Skeletal muscle tissue (tissue), 4 donors: Measurements from ENCODE around the gene CPXM2. TPM values are rescaled to one million over a fixed set of nuclear protein-coding genes. Genes with fewer than 3 reads are reported as not detected.

Source experiments
- H3K27ac ChIP-seq: one replicate; pipeline ENCODE4 v1.7.0; 2013; ENCODE audit warnings: mild to moderate bottlenecking, low read depth, low read length, inconsistent platforms
- H3K27me3 ChIP-seq, 3 donors: one replicate each; pipeline ENCODE4 v1.7.0; 2013; ENCODE audit warnings: low read length in 3 of 3; ENCODE audit not compliant: control insufficient read depth in 3 of 3, insufficient read depth in 3 of 3
- H3K36me3 ChIP-seq, 3 donors: one replicate each; pipeline ENCODE4 v1.7.0; 2013; ENCODE audit warnings: low read length in 3 of 3; ENCODE audit not compliant: control insufficient read depth in 3 of 3, insufficient read depth in 3 of 3
- H3K4me1 ChIP-seq, 3 donors: one replicate each; pipeline ENCODE4 v1.7.0; 2013; ENCODE audit warnings: low read length in 3 of 3, mild to moderate bottlenecking in 3 of 3; ENCODE audit not compliant: control insufficient read depth in 3 of 3, insufficient read depth in 3 of 3
- H3K4me3 ChIP-seq, 3 donors: one replicate each; pipeline ENCODE4 v1.7.0; 2013; ENCODE audit warnings: low read length in 3 of 3
- H3K9ac ChIP-seq, 3 donors: one replicate each; pipeline ENCODE4 v1.7.0; 2013; ENCODE audit warnings: low read length in 3 of 3, mild to moderate bottlenecking in 3 of 3, moderate library complexity in 2 of 3, low read depth in 1 of 3
- H3K9me3 ChIP-seq, 3 donors: one replicate each; pipeline ENCODE4 v1.7.0; 2013; ENCODE audit warnings: low read length in 3 of 3; ENCODE audit not compliant: control insufficient read depth in 3 of 3
- total RNA-seq: library from RNA; depleted of rRNA; stranded (reverse); fragments of >200 nt; gene quantifications from one replicate; pipeline ENCODE4 v1.2.3, GENCODE V29; 2014
- donor health status: Osteomylitis.

Gene CPXM2
- total RNA-seq, 1 donor from 2014 or later = 0.52 TPM

- no peak overlapping the region for H3K27ac ChIP-seq
- H3K4me1 ChIP-seq = no peaks in the 10 kb centered on the region
- no peak overlapping the region for H3K9ac ChIP-seq
- H3K36me3 ChIP-seq = peaks cover 0 to 1% (median 0%) of the 10 kb centered on the region in 3 donors
- peaks cover 0 to 24% (median 0%) of the 10 kb centered on the region in 3 donors for H3K27me3 ChIP-seq
- H3K9me3 ChIP-seq = no peaks in the 10 kb centered on the region
- H3K4me3 ChIP-seq = no peak overlapping the region
Measured at GRCh38 chr10:123757853-123758252, 133.8 kb downstream of the CPXM2 start.

GRCh38 chr10:123755061-123755460 lies 136.5 kb downstream of the CPXM2 start:
- Histone ChIP-seq H3K36me3 (peaks cover 0 to 4% (median 2%) of the 10 kb centered on the region in 3 donors), H3K4me3 (no peak overlapping the region), H3K9me3 (peaks cover 0 to 4% (median 2%) of the 10 kb centered on the region in 3 donors), H3K9ac (no peak overlapping the region), H3K27me3 (peaks cover 0 to 15% (median 0%) of the 10 kb centered on the region in 3 donors), H3K4me1 (no peaks in the 10 kb centered on the region), H3K27ac (no peak overlapping the region)

DNA sequence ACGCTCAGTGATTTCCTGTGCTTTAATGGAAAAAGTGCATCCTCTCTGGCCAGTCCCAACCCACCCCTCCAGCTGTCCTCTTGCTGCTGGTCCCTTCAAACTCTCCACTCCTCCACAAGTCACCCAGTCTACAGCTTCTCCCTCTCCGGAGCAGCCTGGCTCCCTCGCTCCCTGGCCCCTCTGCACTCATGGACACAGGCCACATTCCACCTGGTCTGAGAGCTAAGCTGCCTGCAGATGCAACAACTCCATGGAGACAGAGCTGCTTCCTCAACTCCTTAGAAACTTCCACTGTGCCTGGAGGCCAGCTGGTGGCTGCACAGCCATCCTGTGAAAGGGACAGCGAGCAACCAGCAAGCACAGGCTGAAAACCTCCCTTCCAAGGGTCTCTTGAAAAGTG lies 137.5 kb downstream of the CPXM2 start:
- no peaks in the 10 kb centered on the region for H3K4me1 ChIP-seq
- peaks cover 0 to 15% (median 0%) of the 10 kb centered on the region in 3 donors for H3K27me3 ChIP-seq
- no peak overlapping the region for H3K4me3 ChIP-seq
- peaks cover 0 to 4% (median 2%) of the 10 kb centered on the region in 3 donors for H3K9me3 ChIP-seq
- H3K36me3 ChIP-seq = peaks cover 0 to 4% (median 2%) of the 10 kb centered on the region in 3 donors
- H3K9ac ChIP-seq = no peak overlapping the region
- no peak overlapping the region for H3K27ac ChIP-seq

DNA sequence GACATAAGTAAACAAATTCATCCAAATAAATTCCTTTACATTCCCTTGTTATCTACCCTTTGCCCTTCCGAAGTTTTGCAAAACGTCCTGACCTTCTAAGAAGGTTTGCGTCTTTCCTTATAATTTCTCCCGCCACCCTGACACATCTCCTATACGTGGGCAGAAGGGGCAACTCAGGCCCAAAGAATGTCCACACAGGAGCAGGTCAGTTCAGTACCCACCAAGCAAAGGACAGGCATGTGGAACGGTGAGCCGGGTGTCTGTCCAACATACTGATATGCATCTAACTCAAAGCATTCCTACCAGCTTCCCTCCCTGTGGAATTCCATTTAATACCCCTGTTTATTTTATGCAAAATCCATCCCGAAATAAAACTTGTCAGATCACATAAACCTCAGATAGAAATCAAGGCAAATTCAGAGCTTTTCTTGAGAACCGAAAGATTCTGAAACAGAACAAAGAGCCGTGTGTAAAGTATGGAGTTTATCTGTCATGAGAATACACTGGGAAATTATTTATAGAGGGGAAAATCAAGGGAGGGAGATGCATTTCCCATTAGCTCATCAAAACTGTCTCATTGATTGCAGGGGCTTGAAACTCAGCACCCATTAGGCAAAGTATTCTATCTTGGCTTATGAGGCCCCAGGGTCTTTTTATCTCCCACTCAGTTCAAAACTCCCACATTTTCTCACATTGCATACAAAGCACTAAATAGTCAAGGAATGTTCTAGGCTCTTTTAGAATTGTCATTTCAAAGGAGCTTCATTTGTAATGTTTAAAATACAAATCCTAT lies 140.1 kb downstream of the CPXM2 start:
- Histone ChIP-seq H3K9me3 (peaks cover 0 to 4% (median 2%) of the 10 kb centered on the region in 3 donors), H3K27ac (no peak overlapping the region), H3K27me3 (peaks cover 0 to 15% (median 0%) of the 10 kb centered on the region in 3 donors), H3K4me1 (no peaks in the 10 kb centered on the region), H3K9ac (no peak overlapping the region), H3K36me3 (peaks cover 0 to 4% (median 2%) of the 10 kb centered on the region in 3 donors), H3K4me3 (no peak overlapping the region)

DNA sequence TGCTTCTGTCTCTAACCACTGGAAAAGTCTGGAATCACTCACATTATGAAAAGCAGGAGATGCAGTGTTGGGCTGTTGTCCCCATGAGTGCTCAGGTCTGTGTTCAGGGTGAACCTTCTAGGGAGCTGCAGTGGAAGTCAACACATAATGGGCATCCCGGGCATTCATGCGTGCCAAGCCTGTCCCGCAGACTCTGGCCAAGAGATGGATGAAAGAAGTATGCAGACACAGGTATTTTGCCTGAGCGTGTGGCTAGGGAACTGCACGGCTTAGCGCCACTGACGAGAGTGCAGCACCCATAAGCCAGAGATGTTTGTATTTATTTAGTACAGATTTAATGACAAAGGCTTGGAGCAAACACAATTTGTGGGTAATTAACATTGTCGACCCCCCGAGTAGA lies 140.7 kb downstream of the CPXM2 start:
- Histone ChIP-seq H3K9me3 (peaks cover 0 to 4% (median 2%) of the 10 kb centered on the region in 3 donors), H3K4me3 (no peak overlapping the region), H3K9ac (no peak overlapping the region), H3K4me1 (no peaks in the 10 kb centered on the region), H3K27me3 (peaks cover 0 to 15% (median 0%) of the 10 kb centered on the region in 3 donors), H3K27ac (no peak overlapping the region), H3K36me3 (peaks cover 0 to 4% (median 2%) of the 10 kb centered on the region in 3 donors)

GRCh38 chr10:123748711-123749110 lies 142.9 kb downstream of the CPXM2 start:
- Histone ChIP-seq H3K9ac (no peak overlapping the region), H3K36me3 (peaks cover 0 to 4% (median 2%) of the 10 kb centered on the region in 3 donors), H3K27me3 (peaks cover 0 to 9% (median 2%) of the 10 kb centered on the region in 3 donors), H3K9me3 (peaks cover 0 to 4% (median 2%) of the 10 kb centered on the region in 3 donors), H3K4me1 (peaks cover 0 to 10% (median 3%) of the 10 kb centered on the region in 3 donors), H3K27ac (no peak overlapping the region), H3K4me3 (no peak overlapping the region)

GRCh38 chr10:123747426-123747825 lies 144.2 kb downstream of the CPXM2 start:
- H3K9ac ChIP-seq = no peak overlapping the region
- peaks cover 0 to 7% (median 2%) of the 10 kb centered on the region in 3 donors for H3K27me3 ChIP-seq
- no peak overlapping the region for H3K27ac ChIP-seq
- peaks cover 0 to 4% (median 2%) of the 10 kb centered on the region in 3 donors for H3K9me3 ChIP-seq
- H3K36me3 ChIP-seq = peaks cover 0 to 4% (median 2%) of the 10 kb centered on the region in 3 donors
- peaks cover 0 to 13% (median 3%) of the 10 kb centered on the region in 3 donors for H3K4me1 ChIP-seq
- no peak overlapping the region for H3K4me3 ChIP-seq

DNA sequence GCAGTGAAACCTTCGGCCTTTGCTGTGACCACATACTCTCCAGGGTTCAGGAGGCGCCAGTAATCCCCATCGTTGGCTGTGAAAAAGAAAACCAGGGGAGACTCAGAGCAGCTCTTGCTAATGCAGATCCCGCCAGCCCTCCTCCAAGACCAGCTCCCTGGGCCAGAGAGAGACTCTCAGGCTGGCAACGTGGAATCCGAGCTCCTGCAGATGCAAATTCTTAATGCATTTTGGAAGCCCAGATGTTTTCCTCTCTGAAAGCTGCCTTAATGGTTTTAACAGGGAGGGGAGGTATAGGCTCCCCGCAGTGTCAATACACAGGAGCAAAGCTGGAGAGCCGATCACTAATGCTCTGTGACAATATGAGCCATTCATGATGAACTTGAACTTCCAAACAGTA lies 144.7 kb downstream of the CPXM2 start:
- Histone ChIP-seq H3K36me3 (peaks cover 0 to 4% (median 2%) of the 10 kb centered on the region in 3 donors), H3K27ac (no peak overlapping the region), H3K27me3 (peaks cover 0 to 8% (median 2%) of the 10 kb centered on the region in 3 donors), H3K4me3 (no peak overlapping the region), H3K9ac (no peak overlapping the region), H3K9me3 (peaks cover 0 to 4% (median 2%) of the 10 kb centered on the region in 3 donors), H3K4me1 (peaks cover 0 to 13% (median 3%) of the 10 kb centered on the region in 3 donors)

- Histone ChIP-seq H3K4me1 (peaks cover 0 to 13% (median 3%) of the 10 kb centered on the region in 3 donors), H3K36me3 (peaks cover 0 to 4% (median 2%) of the 10 kb centered on the region in 3 donors), H3K9ac (no peak overlapping the region), H3K27ac (no peak overlapping the region), H3K4me3 (no peak overlapping the region), H3K9me3 (peaks cover 0 to 4% (median 2%) of the 10 kb centered on the region in 3 donors), H3K27me3 (peaks cover 0 to 12% (median 2%) of the 10 kb centered on the region in 3 donors)
Measured at GRCh38 chr10:123746520-123746919, 145.1 kb downstream of the CPXM2 start.

- peaks cover 0 to 4% (median 0%) of the 10 kb centered on the region in 3 donors for H3K36me3 ChIP-seq
- no peak overlapping the region for H3K9ac ChIP-seq
- H3K4me1 ChIP-seq = peaks cover 0 to 13% (median 3%) of the 10 kb centered on the region in 3 donors
- H3K4me3 ChIP-seq = no peak overlapping the region
- H3K27me3 ChIP-seq = peaks cover 2 to 17% (median 2%) of the 10 kb centered on the region in 3 donors
- H3K9me3 ChIP-seq = peaks cover 0 to 4% (median 0%) of the 10 kb centered on the region in 3 donors
- H3K27ac ChIP-seq = no peak overlapping the region
Measured at GRCh38 chr10:123746061-123746460, 145.5 kb downstream of the CPXM2 start.
